GM12878 (cell line): ENCODE results near the gene ATP7A. TPM values are rescaled to one million over a fixed set of nuclear protein-coding genes. Genes with fewer than 3 reads are reported as not detected.

Experiments used
- ATAC-seq: fragments of 200-7000 bp; cut with Tn5 transposase; 3 replicates; pipeline ENCODE4 v1.9.1; 2020; ENCODE audit warnings: mild to moderate bottlenecking, moderate library complexity
- BruUV-seq: library from RNA; stranded (reverse); fragments of 400-500 nt; replicated peaks from 2 replicates; lab custom pipeline; 2021; lab: Mats Ljungman, UMichigan
- CTCF ChIA-PET: fragments of 300-600 bp; sonication (Branson Sonifier 250); formaldehyde crosslinking; extraction: SDS; loops from one replicate; lab custom pipeline; 2021; ENCODE audit warnings: inconsistent platforms; lab: Yijun Ruan, JAX
- POLR2A ChIA-PET: fragments of 350-600 bp; formaldehyde crosslinking; extraction: SDS; loops from one replicate; lab custom pipeline; 2021; ENCODE audit warnings: inconsistent platforms; lab: Charles Lee
- RAD21 ChIA-PET: fragments of 300-600 bp; sonication (Branson Sonifier 250); formaldehyde crosslinking; loops from one replicate; lab custom pipeline; 2023; ENCODE audit warnings: antibody characterized with exemption; ENCODE audit not compliant: unreplicated experiment; lab: Charles Lee
- SMC1A ChIA-PET: fragments of 300-600 bp; sonication (Branson Sonifier 250); formaldehyde crosslinking; loops from one replicate; lab custom pipeline; 2023; ENCODE audit not compliant: unreplicated experiment, uncharacterized antibody; lab: Charles Lee
- DNase-seq: peaks from one replicate; pipeline ENCODE4 v3.0.0-alpha.2; 2011; ENCODE audit warnings: low read depth, low spot score
- FAIRE-seq: peaks from 3 replicates; lab custom pipeline; 2011; peaks lifted over from hg19 to GRCh38; lab: Jason Lieb, UNC
- H2AFZ ChIP-seq: 2 replicates; pipeline ENCODE4 v1.6.0; 2011; ENCODE audit warnings: low read depth, low read length, control low read depth; ENCODE audit not compliant: control insufficient read depth
- H3K27ac ChIP-seq: 2 replicates; pipeline ENCODE4 v1.5.1; 2011; ENCODE audit warnings: control low read depth; ENCODE audit not compliant: control insufficient read depth, insufficient read depth
- H3K27me3 ChIP-seq, 2 experiments: replicated peaks in 1 of 2; 2 replicates each; pipeline versions ENCODE4 v1.6.0 to v1.6.1; 2011; ENCODE audit warnings: low read length in 1 of 2; ENCODE audit not compliant: control insufficient read depth in 2 of 2, insufficient read depth in 2 of 2
- H3K36me3 ChIP-seq, 2 experiments: 2 replicates each; pipeline ENCODE4 v1.5.1; 2011; ENCODE audit warnings: low read length in 1 of 2; ENCODE audit not compliant: control insufficient read depth in 2 of 2, insufficient read depth in 2 of 2
- H3K4me1 ChIP-seq: 2 replicates; pipeline ENCODE4 v1.6.1; 2011; ENCODE audit warnings: mild to moderate bottlenecking, low read length, moderate library complexity, mixed read lengths; ENCODE audit not compliant: control insufficient read depth, insufficient read depth
- H3K4me2 ChIP-seq: 2 replicates; pipeline ENCODE4 v1.6.0; 2011; ENCODE audit warnings: control low read depth; ENCODE audit not compliant: control insufficient read depth, insufficient read depth
- H3K4me3 ChIP-seq: fragments of 200-600 bp; sonication (generic); 2 replicates; pipeline ENCODE4 v1.5.1; 2016
- H3K79me2 ChIP-seq: 2 replicates; pipeline ENCODE4 v1.6.0; 2011; ENCODE audit warnings: low read length; ENCODE audit not compliant: control insufficient read depth, insufficient read depth
- H3K9ac ChIP-seq: 2 replicates; pipeline ENCODE4 v1.8.0; 2011; ENCODE audit warnings: low read length, control low read depth, mixed read lengths; ENCODE audit not compliant: control insufficient read depth, insufficient read depth
- H3K9me3 ChIP-seq: replicated peaks from 3 replicates; pipeline ENCODE4 v1.5.1; 2011; ENCODE audit warnings: mild to moderate bottlenecking, low read length; ENCODE audit not compliant: control insufficient read depth, insufficient read depth
- H4K20me1 ChIP-seq: 2 replicates; pipeline ENCODE4 v1.6.0; 2011; ENCODE audit not compliant: control insufficient read depth, insufficient read depth
- KLF5 ChIP-seq: fragments of 450-650 bp; IDR thresholded peaks from 2 replicates; pipeline ENCODE4 v1.6.1; 2014; ENCODE audit warnings: mild to moderate bottlenecking; ENCODE audit not compliant: partially characterized antibody
- POLR2AphosphoS5 ChIP-seq: IDR thresholded peaks from 2 replicates; pipeline ENCODE4 v1.6.1; 2011; ENCODE audit warnings: mild to moderate bottlenecking, low read length, inconsistent platforms
- RELA ChIP-seq: fragments of 450-650 bp; IDR thresholded peaks from 2 replicates; pipeline ENCODE4 v1.8.0; 2014; ENCODE audit warnings: borderline replicate concordance; ENCODE audit not compliant: partially characterized antibody
- SP1 ChIP-seq: IDR thresholded peaks from one replicate; pipeline ENCODE4 v1.6.1; 2011; ENCODE audit warnings: low read depth, low read length
- TCF7 ChIP-seq: IDR thresholded peaks from 2 replicates; pipeline ENCODE4 v1.6.1; 2014; ENCODE audit warnings: antibody characterized with exemption, borderline replicate concordance
- WRNIP1 ChIP-seq: IDR thresholded peaks from 2 replicates; pipeline ENCODE4 v1.6.1; 2011; ENCODE audit warnings: low read depth, low read length, improper control_type of control experiment, borderline replicate concordance
- ZNF207 ChIP-seq: fragments of 450-650 bp; IDR thresholded peaks from 2 replicates; pipeline ENCODE4 v1.6.1; 2014; ENCODE audit warnings: antibody characterized with exemption, mild to moderate bottlenecking, borderline replicate concordance
- WGBS: methylation state at CpG from one replicate; pipeline ENCODE4 v1.1.6; 2016; ENCODE audit warnings: low lambda C conversion rate; ENCODE audit not compliant: insufficient replicate concordance, insufficient coverage; ENCODE audit errors: missing lambda C conversion rate; 5-methylcytosine and 5-hydroxymethylcytosine counted together
- in situ Hi-C: fragments of 300-500 bp; cut with MboI; formaldehyde crosslinking; loops from 9 replicates; pipeline ENCODE4 v1.14.3; 2018; ENCODE audit warnings: mixed read lengths
- intact Hi-C: fragments of 100-400 bp; cut with micrococcal nuclease; formaldehyde crosslinking; loops from one replicate; pipeline ENCODE4 v1.14.2; 2022; ENCODE audit not compliant: unreplicated experiment
- polyA plus RNA-seq, 11 experiments: library from polyadenylated mRNA; depleted of rRNA in 4 of 11; unstranded in 6 of 11; stranded (reverse) in 5 of 11; fragments of >200 nt; fragmentation: Nextera tagmentation in 4 of 11; fragmentation: Illumina TruSeq in 1 of 11; extraction: Ambion mirVana in 4 of 11; extraction: Trizol in 1 of 11; gene quantifications; 1 replicate in 1 of 11; 2 replicates in 10 of 11; pipeline versions ENCODE4 v1.2.1 to v1.2.3, GENCODE V29; 2011 to 2016; ENCODE audit warnings: inconsistent platforms in 2 of 11, missing spikeins in 2 of 11, low read depth in 1 of 11
- total RNA-seq, 4 experiments: library from RNA; depleted of rRNA in 3 of 4; stranded (reverse); fragments of >200 nt in 3 of 4; fragmentation: Illumina TruSeq in 1 of 4; extraction: Trizol in 1 of 4; gene quantifications; 2 replicates each; pipeline versions ENCODE4 v1.2.1 to v1.2.3, GENCODE V29; 2013 to 2021
- TF ChIP-seq, protein P1 (sequence below): fragments of 450-650 bp; IDR thresholded peaks from 2 replicates; pipeline ENCODE4 v1.6.1; 2016; ENCODE audit warnings: mild to moderate bottlenecking
- TF ChIP-seq, protein P2 (sequence below): IDR thresholded peaks from 2 replicates; pipeline ENCODE4 v1.6.1; 2012; ENCODE audit warnings: low read length, inconsistent platforms
- TF ChIP-seq, protein P3 (sequence below): fragments of 450-650 bp; conservative IDR thresholded peaks from 2 replicates; pipeline ENCODE4 v1.6.1; 2017; ENCODE audit warnings: mild to moderate bottlenecking, moderate library complexity
- TF ChIP-seq, protein P4 (sequence below): IDR thresholded peaks from 2 replicates; pipeline ENCODE4 v1.6.1; 2012; ENCODE audit warnings: improper control_type of control experiment, low read depth, low read length; ENCODE audit not compliant: insufficient replicate concordance

ATP7A gene
- total and polyA plus RNA-seq, 10 of the 15 experiments (the other 5 are each of a cell fraction or from before 2014, with no cell fraction given), result 2.5 to 12.0 (median 7.6) TPM

DNA sequence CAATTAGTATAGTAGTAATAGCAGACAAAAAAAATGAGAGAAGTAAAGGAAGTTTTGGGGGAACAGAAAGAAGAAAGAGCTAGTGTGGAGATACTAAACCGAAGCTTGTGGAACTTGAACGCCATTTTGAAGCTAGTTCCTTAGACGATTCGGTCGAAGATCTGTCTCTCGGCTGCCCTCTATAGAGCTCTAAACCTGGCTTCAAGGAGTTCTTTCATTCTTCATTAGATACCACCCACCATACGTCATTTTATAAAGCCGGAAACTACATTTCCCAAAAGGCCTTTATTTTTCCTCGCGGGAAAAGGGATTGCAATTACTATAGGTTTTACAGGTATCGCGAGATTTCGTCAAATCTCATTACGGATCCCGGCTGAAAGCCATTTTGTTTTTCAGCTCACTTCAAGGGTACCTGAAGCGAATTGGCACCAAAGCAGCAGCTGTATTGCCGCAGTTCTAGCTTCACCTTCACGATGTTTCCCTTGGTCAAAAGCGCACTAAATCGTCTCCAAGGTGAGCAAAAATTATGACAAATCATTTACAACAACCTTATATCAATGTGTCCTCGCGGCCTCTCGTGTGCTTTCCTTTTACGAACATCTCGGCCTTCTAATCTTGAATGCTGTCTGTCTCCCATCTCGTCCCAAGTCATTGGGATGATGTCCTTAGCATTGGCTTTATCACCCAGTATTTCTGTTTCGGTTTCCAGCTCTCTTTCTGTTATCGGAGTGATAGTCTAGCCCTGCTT, 11.2 kb upstream of the ATP7A start, which contains the start of gene COX7B:
TSS of gene COX7B (plus strand) at position 388 of the 748 bp plus-strand sequence. CDS start at position 474, 86 bp downstream.
- ATAC-seq (peak; percentile 70), FAIRE-seq (peak; percentile 84), DNase-seq (peak; percentile 92)
- intact Hi-C loops (loop anchor here (5.0 kb wide), 2 partner anchors 203 to 1752 kb away; partner anchors contain the start of gene PGK1), in situ Hi-C loops (loop anchor here (5.0 kb wide), 1 partner anchor 203 kb away; the partner anchor contains the start of gene PGK1)
- BruUV-seq, result no TSS peak
- peak within 1 kb of the TSS; percentile 75 for H3K27ac ChIP-seq
- H3K4me1 ChIP-seq, result no peaks in the 10 kb centered on the region
- H3K9ac ChIP-seq, result peak within 1 kb of the TSS; percentile 77
- H3K79me2 ChIP-seq, result peaks cover 43% of the 10 kb centered on the region
- H3K36me3 ChIP-seq, result no peaks in the 10 kb centered on the region
- ChIA-PET POLR2A (interaction anchor here (0.6 to 2.4 kb wide), 9 partner anchors 11 to 208 kb away, joined by 3 to 11 read pairs (median 3); partner anchors contain the start of genes ATP7A and PGK1), RAD21 (interaction anchor here (0.6 to 2.9 kb wide), 16 partner anchors 10 to 1620 kb away, joined by 3 to 31 read pairs (median 4); partner anchors contain the start of genes ATP7A and TAF9B), SMC1A (interaction anchor here (0.7 to 2.4 kb wide), 21 partner anchors 8 to 1445 kb away, joined by 3 to 17 read pairs (median 4); partner anchors contain the start of gene ATP7A), CTCF (interaction anchor here (0.7 to 3.8 kb wide), 17 partner anchors 10 to 1343 kb away, joined by 3 to 30 read pairs (median 3); partner anchors contain the start of gene ATP7A)
- H4K20me1 ChIP-seq, result no peaks in the 10 kb centered on the region
- peak within 1 kb of the TSS; percentile 54 for H3K4me2 ChIP-seq
- whole genome bisulfite sequencing, result 38% methylated on average over 28 of the region's 28 CpGs
- H2AFZ ChIP-seq, result peak within 1 kb of the TSS; percentile 73
- no peaks in the 10 kb centered on the region for H3K27me3 ChIP-seq
- H3K9me3 ChIP-seq, result no peaks in the 10 kb centered on the region; the same call in 2 of the 3 replicates
- H3K4me3 ChIP-seq, result peak within 1 kb of the TSS; percentile 80
- TF ChIP-seq WRNIP1 (no peak), POLR2AphosphoS5 (peak; percentile 93), RELA (no peak), TCF7 (no peak), KLF5 (no peak), SP1 (peak; percentile 23), ZNF207 (no peak)
- TF ChIP-seq, protein P1, sequence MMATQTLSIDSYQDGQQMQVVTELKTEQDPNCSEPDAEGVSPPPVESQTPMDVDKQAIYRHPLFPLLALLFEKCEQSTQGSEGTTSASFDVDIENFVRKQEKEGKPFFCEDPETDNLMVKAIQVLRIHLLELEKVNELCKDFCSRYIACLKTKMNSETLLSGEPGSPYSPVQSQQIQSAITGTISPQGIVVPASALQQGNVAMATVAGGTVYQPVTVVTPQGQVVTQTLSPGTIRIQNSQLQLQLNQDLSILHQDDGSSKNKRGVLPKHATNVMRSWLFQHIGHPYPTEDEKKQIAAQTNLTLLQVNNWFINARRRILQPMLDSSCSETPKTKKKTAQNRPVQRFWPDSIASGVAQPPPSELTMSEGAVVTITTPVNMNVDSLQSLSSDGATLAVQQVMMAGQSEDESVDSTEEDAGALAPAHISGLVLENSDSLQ, result peak; percentile 53; the same call in 1 of the 2 replicates
- TF ChIP-seq, protein P2, sequence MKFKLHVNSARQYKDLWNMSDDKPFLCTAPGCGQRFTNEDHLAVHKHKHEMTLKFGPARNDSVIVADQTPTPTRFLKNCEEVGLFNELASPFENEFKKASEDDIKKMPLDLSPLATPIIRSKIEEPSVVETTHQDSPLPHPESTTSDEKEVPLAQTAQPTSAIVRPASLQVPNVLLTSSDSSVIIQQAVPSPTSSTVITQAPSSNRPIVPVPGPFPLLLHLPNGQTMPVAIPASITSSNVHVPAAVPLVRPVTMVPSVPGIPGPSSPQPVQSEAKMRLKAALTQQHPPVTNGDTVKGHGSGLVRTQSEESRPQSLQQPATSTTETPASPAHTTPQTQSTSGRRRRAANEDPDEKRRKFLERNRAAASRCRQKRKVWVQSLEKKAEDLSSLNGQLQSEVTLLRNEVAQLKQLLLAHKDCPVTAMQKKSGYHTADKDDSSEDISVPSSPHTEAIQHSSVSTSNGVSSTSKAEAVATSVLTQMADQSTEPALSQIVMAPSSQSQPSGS, result peak; percentile 96
- TF ChIP-seq, protein P3, sequence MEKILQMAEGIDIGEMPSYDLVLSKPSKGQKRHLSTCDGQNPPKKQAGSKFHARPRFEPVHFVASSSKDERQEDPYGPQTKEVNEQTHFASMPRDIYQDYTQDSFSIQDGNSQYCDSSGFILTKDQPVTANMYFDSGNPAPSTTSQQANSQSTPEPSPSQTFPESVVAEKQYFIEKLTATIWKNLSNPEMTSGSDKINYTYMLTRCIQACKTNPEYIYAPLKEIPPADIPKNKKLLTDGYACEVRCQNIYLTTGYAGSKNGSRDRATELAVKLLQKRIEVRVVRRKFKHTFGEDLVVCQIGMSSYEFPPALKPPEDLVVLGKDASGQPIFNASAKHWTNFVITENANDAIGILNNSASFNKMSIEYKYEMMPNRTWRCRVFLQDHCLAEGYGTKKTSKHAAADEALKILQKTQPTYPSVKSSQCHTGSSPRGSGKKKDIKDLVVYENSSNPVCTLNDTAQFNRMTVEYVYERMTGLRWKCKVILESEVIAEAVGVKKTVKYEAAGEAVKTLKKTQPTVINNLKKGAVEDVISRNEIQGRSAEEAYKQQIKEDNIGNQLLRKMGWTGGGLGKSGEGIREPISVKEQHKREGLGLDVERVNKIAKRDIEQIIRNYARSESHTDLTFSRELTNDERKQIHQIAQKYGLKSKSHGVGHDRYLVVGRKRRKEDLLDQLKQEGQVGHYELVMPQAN, result 0 out of 2 replicates have a peak, but pooled peaks have one; percentile 21
- TF ChIP-seq, protein P4, sequence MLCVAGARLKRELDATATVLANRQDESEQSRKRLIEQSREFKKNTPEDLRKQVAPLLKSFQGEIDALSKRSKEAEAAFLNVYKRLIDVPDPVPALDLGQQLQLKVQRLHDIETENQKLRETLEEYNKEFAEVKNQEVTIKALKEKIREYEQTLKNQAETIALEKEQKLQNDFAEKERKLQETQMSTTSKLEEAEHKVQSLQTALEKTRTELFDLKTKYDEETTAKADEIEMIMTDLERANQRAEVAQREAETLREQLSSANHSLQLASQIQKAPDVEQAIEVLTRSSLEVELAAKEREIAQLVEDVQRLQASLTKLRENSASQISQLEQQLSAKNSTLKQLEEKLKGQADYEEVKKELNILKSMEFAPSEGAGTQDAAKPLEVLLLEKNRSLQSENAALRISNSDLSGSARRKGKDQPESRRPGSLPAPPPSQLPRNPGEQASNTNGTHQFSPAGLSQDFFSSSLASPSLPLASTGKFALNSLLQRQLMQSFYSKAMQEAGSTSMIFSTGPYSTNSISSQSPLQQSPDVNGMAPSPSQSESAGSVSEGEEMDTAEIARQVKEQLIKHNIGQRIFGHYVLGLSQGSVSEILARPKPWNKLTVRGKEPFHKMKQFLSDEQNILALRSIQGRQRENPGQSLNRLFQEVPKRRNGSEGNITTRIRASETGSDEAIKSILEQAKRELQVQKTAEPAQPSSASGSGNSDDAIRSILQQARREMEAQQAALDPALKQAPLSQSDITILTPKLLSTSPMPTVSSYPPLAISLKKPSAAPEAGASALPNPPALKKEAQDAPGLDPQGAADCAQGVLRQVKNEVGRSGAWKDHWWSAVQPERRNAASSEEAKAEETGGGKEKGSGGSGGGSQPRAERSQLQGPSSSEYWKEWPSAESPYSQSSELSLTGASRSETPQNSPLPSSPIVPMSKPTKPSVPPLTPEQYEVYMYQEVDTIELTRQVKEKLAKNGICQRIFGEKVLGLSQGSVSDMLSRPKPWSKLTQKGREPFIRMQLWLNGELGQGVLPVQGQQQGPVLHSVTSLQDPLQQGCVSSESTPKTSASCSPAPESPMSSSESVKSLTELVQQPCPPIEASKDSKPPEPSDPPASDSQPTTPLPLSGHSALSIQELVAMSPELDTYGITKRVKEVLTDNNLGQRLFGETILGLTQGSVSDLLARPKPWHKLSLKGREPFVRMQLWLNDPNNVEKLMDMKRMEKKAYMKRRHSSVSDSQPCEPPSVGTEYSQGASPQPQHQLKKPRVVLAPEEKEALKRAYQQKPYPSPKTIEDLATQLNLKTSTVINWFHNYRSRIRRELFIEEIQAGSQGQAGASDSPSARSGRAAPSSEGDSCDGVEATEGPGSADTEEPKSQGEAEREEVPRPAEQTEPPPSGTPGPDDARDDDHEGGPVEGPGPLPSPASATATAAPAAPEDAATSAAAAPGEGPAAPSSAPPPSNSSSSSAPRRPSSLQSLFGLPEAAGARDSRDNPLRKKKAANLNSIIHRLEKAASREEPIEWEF, result no peak
